ENCODE data around the gene LEMD3. TPM values are rescaled to one million over a fixed set of nuclear protein-coding genes. Genes with fewer than 3 reads are reported as not detected.

LEMD3 gene
- total and polyA plus RNA-seq, 2 of the 8 experiments (the other 6 are each of a cell fraction or from before 2014, with no cell fraction given) = 5.8 to 33.2 TPM

DNA sequence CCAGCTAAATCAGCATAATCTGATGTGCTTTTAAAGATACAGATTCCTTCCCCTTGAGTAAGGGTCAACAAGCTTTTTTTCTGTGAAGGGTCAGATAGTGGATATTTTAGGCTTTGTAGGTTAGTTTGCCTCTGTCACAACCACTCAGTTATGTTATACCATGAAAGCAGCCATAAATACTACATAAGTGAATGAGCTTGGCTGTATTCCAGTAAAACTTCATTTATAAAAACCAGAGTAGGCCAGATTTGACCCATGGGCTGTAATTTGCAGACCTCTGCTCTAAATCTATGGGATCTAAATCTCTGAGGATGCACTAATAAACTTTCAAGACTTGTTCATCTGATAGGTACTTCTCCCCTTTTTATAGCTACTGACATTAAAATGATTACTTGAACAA is 47.7 kb downstream of the LEMD3 start:
- peaks cover 0 to 26% (median 14%) of the 10 kb centered on the region in 4 experiments; a peak in 5 of 8 replicates for H3K36me3 ChIP-seq (ENCODE audit: control insufficient read depth in 2 of 4, insufficient read depth in 4 of 4, low read length in 3 of 4)
- H3K9me3 ChIP-seq (ENCODE audit: insufficient read depth in 2 of 2, low read depth in 1 of 2, low read length in 1 of 2) = peaks cover 4 to 5% of the 10 kb centered on the region in 2 experiments; a peak in 1 of 4 replicates
- CTCF ChIA-PET (ENCODE audit: partially characterized antibody) = interaction anchor here (1.6 to 2.0 kb wide), 2 partner anchors 16 to 415 kb away, joined by 5 to 8 read pairs; no protein-coding TSS in a partner anchor
- H4K91ac ChIP-seq (replicated peaks; ENCODE audit: insufficient read length, low read length) = no peak overlapping the region
- FAIRE-seq = no peak
- H3K18ac ChIP-seq (ENCODE audit: extremely low read depth, low read length) = no peak overlapping the region
- no peaks in the 10 kb centered on the region for H3K4me1 ChIP-seq (replicated peaks in 1 of 4; ENCODE audit: control insufficient read depth in 3 of 4, insufficient read depth in 4 of 4, low read length in 3 of 4)
- H2AFZ ChIP-seq (ENCODE audit: low read length) = no peak overlapping the region
- no peak for DNase-seq (ENCODE audit: low read depth in 1 of 2, low spot score in 2 of 2)
- no peak overlapping the region for H3K23ac ChIP-seq (ENCODE audit: insufficient read length)
- H3K79me1 ChIP-seq (ENCODE audit: low read depth, low read length) = no peaks in the 10 kb centered on the region
- H3K79me2 ChIP-seq (ENCODE audit: control insufficient read depth in 1 of 2, insufficient read depth in 2 of 2, low read length in 2 of 2) = no peaks in the 10 kb centered on the region; a peak in 1 of 4 replicates
- H2BK15ac ChIP-seq (ENCODE audit: low read length) = no peak overlapping the region
- H3K4me2 ChIP-seq (ENCODE audit: insufficient read depth in 1 of 2, low read depth in 2 of 2, low read length in 2 of 2) = no peak overlapping the region
- H3K4ac ChIP-seq (replicated peaks; ENCODE audit: insufficient read length, low read depth, low read length) = no peak overlapping the region
- H2AK5ac ChIP-seq (ENCODE audit: low read depth, low read length) = no peak overlapping the region
- no peak overlapping the region for H2BK120ac ChIP-seq (replicated peaks; ENCODE audit: low read depth, low read length)
- no peak overlapping the region for H3K56ac ChIP-seq (replicated peaks; ENCODE audit: insufficient read length, low read depth, low read length)
- H3K27me3 ChIP-seq (replicated peaks in 1 of 4; ENCODE audit: control insufficient read depth in 3 of 4, extremely low read depth in 1 of 4, insufficient read depth in 3 of 4, low read length in 3 of 4) = no peaks in the 10 kb centered on the region
- no peak overlapping the region for H2BK5ac ChIP-seq (ENCODE audit: low read depth, low read length)
- no peaks in the 10 kb centered on the region for H4K20me1 ChIP-seq (replicated peaks in 1 of 2; ENCODE audit: control insufficient read depth in 1 of 2, insufficient read depth in 2 of 2, low read length in 2 of 2)
- H4K8ac ChIP-seq (ENCODE audit: extremely low read depth, insufficient read depth, low read length) = no peak overlapping the region
- no peak overlapping the region for H3K9ac ChIP-seq (replicated peaks in 1 of 4; ENCODE audit: extremely low read depth in 1 of 4, low read depth in 3 of 4, low read length in 3 of 4)
- H4K5ac ChIP-seq (ENCODE audit: insufficient read length, low read depth, low read length) = no peak overlapping the region
- H3K23me2 ChIP-seq (ENCODE audit: low read depth, low read length) = no peaks in the 10 kb centered on the region
- no peak overlapping the region for H3K4me3 ChIP-seq (ENCODE audit: extremely low read depth in 1 of 4, insufficient read depth in 2 of 4, low read depth in 3 of 4, low read length in 4 of 4)
- H3K27ac ChIP-seq (ENCODE audit: low read depth, low read length) = no peak overlapping the region
- no peak overlapping the region for H2BK20ac ChIP-seq (ENCODE audit: low read length)
- POLR2A ChIA-PET (ENCODE audit: partially characterized antibody) = no interaction called here
- no peak overlapping the region for H3K14ac ChIP-seq (ENCODE audit: insufficient read length)
- TF ChIP-seq CTBP2 (IDR thresholded peaks at IDR 0.05; ENCODE audit: borderline replicate concordance, insufficient read depth, insufficient read length, low read length) = no peak
- no peak for TF ChIP-seq SIX5 (IDR thresholded peaks at IDR 0.05; ENCODE audit: low read depth, low read length)
- no peak for TF ChIP-seq EGR1 (IDR thresholded peaks at IDR 0.05; ENCODE audit: borderline replicate concordance, low read depth, low read length)
- no peak for TF ChIP-seq RNF2 (IDR thresholded peaks at IDR 0.05; ENCODE audit: borderline replicate concordance, low read depth, low read length, missing control alignments, poor library complexity, severe bottlenecking)
- no peak for TF ChIP-seq TBP (IDR thresholded peaks at IDR 0.05; ENCODE audit: low read depth, low read length)
- TF ChIP-seq HDAC2 (IDR thresholded peaks at IDR 0.05; ENCODE audit: borderline replicate concordance in 1 of 2, low read depth in 2 of 2, low read length in 2 of 2) = no peak
- TF ChIP-seq BRCA1 (IDR thresholded peaks at IDR 0.05; ENCODE audit: low read depth, low read length) = no peak
- TF ChIP-seq KDM5A (IDR thresholded peaks at IDR 0.05; ENCODE audit: low read length) = no peak
- no peak for TF ChIP-seq RAD21 (IDR thresholded peaks at IDR 0.05 in 1 of 2, conservative IDR thresholded peaks at IDR 0.05 in 1 of 2; ENCODE audit: low read depth in 2 of 2, low read length in 2 of 2)
- TF ChIP-seq RBBP5 (IDR thresholded peaks at IDR 0.05; ENCODE audit: borderline replicate concordance, low read depth, low read length) = no peak
- H2BK12ac ChIP-seq (ENCODE audit: low read depth, low read length) = no peak overlapping the region

Measured in H1 (cell line).